Ascending aorta (tissue), 2 donors: ENCODE data around the gene LYPD6B. TPM values are rescaled to one million over a fixed set of nuclear protein-coding genes. Genes with fewer than 3 reads are reported as not detected.

Experiments
- DNase-seq, 2 donors: peaks; one replicate each; pipeline ENCODE4 v3.0.0-alpha.2; 2019; ENCODE audit warnings: low spot score in 2 of 2
- H3K27ac ChIP-seq, 2 donors: fragments of 200-600 bp; sonication (generic); one replicate each; pipeline ENCODE4 v1.5.1; 2016 to 2017; ENCODE audit warnings: mild to moderate bottlenecking in 1 of 2
- H3K27me3 ChIP-seq: fragments of 200-600 bp; sonication (generic); one replicate; pipeline ENCODE4 v1.5.1; 2017
- H3K36me3 ChIP-seq, 2 donors: fragments of 200-600 bp; sonication (generic); one replicate each; pipeline ENCODE4 v1.5.1; 2016
- H3K4me1 ChIP-seq, 2 donors: fragments of 200-600 bp; sonication (generic); one replicate each; pipeline ENCODE4 v1.5.1; 2016 to 2017; ENCODE audit warnings: mild to moderate bottlenecking in 1 of 2
- H3K4me3 ChIP-seq, 2 donors: fragments of 200-600 bp; sonication (generic); one replicate each; pipeline ENCODE4 v1.5.1; 2016 to 2017; ENCODE audit warnings: mild to moderate bottlenecking in 1 of 2
- H3K9me3 ChIP-seq, 2 donors: fragments of 200-600 bp; sonication (generic); one replicate each; pipeline ENCODE4 v1.5.1; 2016
- intact Hi-C: fragments of 100-400 bp; cut with DNase I; formaldehyde crosslinking; loops from one replicate; pipeline ENCODE4 v1.15.1; 2023
- total RNA-seq: library from RNA; depleted of rRNA; stranded (reverse); fragments of >200 nt; gene quantifications from one replicate; pipeline ENCODE4 v1.1.0, GENCODE V29; 2016
- TF ChIP-seq, protein P1 (sequence below), 3 experiments: fragments of 200-600 bp in 2 of 3; fragments of 450-650 bp in 1 of 3; sonication (generic) in 2 of 3; IDR thresholded peaks; one replicate each; pipeline ENCODE4 v1.5.1; 2016 to 2019; ENCODE audit warnings: antibody characterized with exemption in 3 of 3, mild to moderate bottlenecking in 1 of 3, moderate library complexity in 1 of 3

Gene LYPD6B, protein sequence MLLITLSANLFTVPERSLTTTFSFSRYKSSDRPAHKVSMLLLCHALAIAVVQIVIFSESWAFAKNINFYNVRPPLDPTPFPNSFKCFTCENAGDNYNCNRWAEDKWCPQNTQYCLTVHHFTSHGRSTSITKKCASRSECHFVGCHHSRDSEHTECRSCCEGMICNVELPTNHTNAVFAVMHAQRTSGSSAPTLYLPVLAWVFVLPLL
- not detected for total RNA-seq

DNA sequence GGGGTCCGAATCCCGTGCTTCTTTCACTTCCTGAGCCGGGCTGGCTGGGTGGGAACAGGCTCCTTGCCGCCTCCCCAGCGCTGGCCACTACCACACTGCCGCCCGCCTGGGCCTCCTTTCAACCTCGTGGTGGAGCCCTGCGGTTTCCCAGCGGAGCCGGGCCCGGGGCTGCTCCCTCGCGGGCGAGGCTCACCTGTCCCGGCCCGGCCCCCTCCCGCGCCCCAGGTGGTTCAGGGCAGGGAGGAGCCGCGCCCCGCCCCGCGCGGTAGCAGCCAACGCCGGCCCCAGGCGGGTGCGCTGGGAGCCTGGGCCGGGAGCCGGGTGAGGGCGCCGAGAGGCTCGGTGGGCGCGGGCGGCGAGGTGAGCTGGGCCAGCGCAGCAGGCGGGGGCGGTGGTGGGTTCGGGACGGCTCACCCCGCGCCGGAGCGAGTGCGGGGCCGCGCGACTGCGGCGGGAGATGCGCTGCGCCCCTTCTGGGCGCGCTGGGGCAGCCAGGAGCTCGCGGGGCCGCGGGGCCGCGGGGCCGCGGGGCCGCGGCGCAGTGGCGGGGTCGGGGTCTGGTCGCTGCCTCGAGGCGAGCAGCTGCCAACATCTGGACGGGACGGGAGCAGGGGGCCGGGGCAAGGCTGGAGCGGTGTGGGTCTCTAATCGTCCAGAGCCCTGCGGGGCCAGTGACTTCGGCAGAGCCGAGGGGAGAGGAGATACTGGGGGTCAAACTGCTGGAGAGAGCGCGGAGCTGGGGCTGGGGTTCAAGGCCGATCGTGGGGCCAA, at the start of gene LYPD6B:
TSS of gene LYPD6B (plus strand) at position 258 of the 771 bp plus-strand sequence. CDS start 92,250 bp downstream, outside the sequence.
- no peak within 1 kb of the TSS for H3K27ac ChIP-seq
- H3K4me3 ChIP-seq, result peak within 1 kb of the TSS; percentile 48 to 60
- intact Hi-C loops, result no loop called here
- TF ChIP-seq, protein P1, sequence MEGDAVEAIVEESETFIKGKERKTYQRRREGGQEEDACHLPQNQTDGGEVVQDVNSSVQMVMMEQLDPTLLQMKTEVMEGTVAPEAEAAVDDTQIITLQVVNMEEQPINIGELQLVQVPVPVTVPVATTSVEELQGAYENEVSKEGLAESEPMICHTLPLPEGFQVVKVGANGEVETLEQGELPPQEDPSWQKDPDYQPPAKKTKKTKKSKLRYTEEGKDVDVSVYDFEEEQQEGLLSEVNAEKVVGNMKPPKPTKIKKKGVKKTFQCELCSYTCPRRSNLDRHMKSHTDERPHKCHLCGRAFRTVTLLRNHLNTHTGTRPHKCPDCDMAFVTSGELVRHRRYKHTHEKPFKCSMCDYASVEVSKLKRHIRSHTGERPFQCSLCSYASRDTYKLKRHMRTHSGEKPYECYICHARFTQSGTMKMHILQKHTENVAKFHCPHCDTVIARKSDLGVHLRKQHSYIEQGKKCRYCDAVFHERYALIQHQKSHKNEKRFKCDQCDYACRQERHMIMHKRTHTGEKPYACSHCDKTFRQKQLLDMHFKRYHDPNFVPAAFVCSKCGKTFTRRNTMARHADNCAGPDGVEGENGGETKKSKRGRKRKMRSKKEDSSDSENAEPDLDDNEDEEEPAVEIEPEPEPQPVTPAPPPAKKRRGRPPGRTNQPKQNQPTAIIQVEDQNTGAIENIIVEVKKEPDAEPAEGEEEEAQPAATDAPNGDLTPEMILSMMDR (IDR thresholded peaks at IDR 0.05), result no peak
- no peaks in the 10 kb centered on the region for H3K36me3 ChIP-seq
- H3K9me3 ChIP-seq, result no peaks in the 10 kb centered on the region
- no peaks in the 10 kb centered on the region for H3K4me1 ChIP-seq
- H3K27me3 ChIP-seq, result no peaks in the 10 kb centered on the region
- no peak for DNase-seq

DNA sequence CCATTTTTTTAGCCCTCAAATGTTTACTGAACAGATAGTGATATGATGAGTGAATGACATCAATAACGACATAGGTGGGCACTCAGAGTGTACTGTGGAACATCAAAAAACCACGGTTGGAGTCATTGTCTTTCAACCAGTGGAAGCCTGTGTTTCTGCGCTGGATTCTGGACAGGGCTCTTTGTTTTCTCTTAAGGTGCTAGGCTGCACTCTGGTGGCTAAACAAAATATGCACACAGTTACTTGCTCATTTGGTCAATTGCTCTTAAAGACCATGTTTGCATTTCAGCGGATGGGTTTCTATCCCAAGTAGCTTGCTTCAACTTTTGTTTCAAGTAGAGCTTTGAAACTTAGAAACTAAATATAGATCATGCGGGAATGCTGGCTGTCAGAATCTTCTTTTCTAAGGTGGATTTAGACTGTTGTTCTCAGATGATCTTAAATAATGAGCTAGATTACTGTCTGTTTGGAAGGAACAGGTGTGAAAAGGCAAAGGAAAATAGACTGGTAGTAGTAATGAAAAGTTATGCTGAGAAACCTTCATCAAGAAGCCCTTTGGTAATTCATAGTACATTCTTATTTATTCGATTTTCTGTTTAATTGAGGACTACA, 48.5 kb upstream of the LYPD6B start:
- intact Hi-C loops, result loop anchor here (2.0 to 10.0 kb wide), 2 partner anchors 425 to 1051 kb away; no protein-coding TSS in a partner anchor

DNA sequence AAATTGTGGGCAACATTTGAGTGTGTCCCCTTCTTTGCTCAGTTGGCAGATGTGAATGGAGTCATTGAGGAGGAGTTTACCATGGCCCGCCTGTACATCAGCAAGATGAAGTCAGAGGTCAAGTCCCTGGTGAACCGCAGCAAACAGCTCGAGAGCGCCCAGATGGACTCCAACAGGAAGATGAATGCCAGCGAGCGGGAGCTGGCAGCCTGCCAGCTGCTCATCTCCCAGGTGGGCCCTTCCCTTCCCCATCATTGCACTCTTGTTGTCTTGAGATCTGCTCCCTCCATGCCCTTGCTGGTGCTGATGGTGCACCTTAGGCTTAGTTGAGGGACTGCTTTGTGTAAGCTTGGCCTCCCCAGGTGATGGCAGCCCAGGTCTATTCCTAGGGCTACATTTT, 47.5 kb upstream of the LYPD6B start:
- H3K9me3 ChIP-seq, result no peaks in the 10 kb centered on the region
- intact Hi-C loops, result loop anchor here (2.0 kb wide), 1 partner anchor 1052 kb away; no protein-coding TSS in a partner anchor
- H3K36me3 ChIP-seq, result no peaks in the 10 kb centered on the region

More for the DNA sequence above, 48.5 kb upstream of the LYPD6B start:
- H3K9me3 ChIP-seq, result no peaks in the 10 kb centered on the region
- no peaks in the 10 kb centered on the region for H3K4me1 ChIP-seq
- TF ChIP-seq, protein P1 (IDR thresholded peaks at IDR 0.05), result peak; percentile 33 to 68 (median 52)
- DNase-seq, result no peak
- H3K27ac ChIP-seq, result no peak overlapping the region
- no peaks in the 10 kb centered on the region for H3K27me3 ChIP-seq
- H3K36me3 ChIP-seq, result no peaks in the 10 kb centered on the region
- H3K4me3 ChIP-seq, result no peak overlapping the region

DNA sequence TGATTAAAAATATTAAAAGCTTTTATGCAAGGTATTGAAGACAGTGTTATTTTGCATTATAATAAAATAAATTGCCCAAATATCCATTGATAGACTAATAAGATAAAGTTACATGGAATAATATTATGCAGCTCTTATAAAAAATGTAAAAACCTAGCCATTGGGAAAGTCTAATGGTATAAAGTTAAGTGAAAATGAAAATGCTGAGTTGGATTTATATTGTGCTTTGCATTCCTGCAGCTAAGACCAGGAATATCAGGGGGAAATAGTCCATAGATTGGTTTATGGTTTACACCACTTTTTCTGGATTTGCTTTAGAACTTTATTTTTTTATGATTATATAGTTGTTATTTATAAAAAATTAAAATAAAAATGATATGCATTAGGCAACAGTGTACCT, 46.1 kb upstream of the LYPD6B start:
- Histone ChIP-seq H3K36me3 (no peaks in the 10 kb centered on the region), H3K4me1 (no peaks in the 10 kb centered on the region), H3K4me3 (no peak overlapping the region), H3K9me3 (no peaks in the 10 kb centered on the region), H3K27ac (no peak overlapping the region), H3K27me3 (no peaks in the 10 kb centered on the region)
- intact Hi-C loops, result no loop called here
- TF ChIP-seq, protein P1 (IDR thresholded peaks at IDR 0.05), result no peak
- no peak for DNase-seq

More for the DNA sequence above, 47.5 kb upstream of the LYPD6B start:
- TF ChIP-seq, protein P1 (IDR thresholded peaks at IDR 0.05), result no peak
- DNase-seq, result no peak
- H3K4me1 ChIP-seq, result no peaks in the 10 kb centered on the region
- no peak overlapping the region for H3K27ac ChIP-seq
- H3K4me3 ChIP-seq, result no peak overlapping the region
- H3K27me3 ChIP-seq, result no peaks in the 10 kb centered on the region

DNA sequence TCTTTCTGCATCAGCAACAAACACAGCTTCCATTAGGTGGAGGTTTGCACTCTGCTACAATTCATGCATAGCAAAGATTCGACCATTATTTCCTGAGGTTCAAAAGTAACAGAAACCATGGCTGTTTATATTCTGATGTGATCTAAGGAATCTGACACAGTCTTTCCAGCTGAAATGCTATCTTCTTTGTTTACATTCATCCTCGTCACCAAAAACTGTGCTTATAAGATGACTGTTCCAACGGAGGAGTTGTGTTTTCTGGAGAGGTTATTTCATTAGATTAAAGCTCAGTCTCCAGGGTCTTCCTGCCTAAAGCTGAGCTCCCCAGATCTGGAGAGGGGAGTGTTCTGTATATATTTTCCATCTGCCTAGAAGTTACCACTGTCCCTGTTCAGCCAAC, 45.1 kb upstream of the LYPD6B start:
- no peak for DNase-seq
- intact Hi-C loops, result no loop called here
- no peak overlapping the region for H3K4me3 ChIP-seq
- no peaks in the 10 kb centered on the region for H3K27me3 ChIP-seq
- H3K4me1 ChIP-seq, result no peaks in the 10 kb centered on the region
- no peak overlapping the region for H3K27ac ChIP-seq
- TF ChIP-seq, protein P1 (IDR thresholded peaks at IDR 0.05), result no peak
- no peaks in the 10 kb centered on the region for H3K36me3 ChIP-seq
- H3K9me3 ChIP-seq, result no peaks in the 10 kb centered on the region
